MM.1S (cell line): Measurements from ENCODE around the gene C1QTNF5.

Source experiments
- DNase-seq: peaks from one replicate; pipeline ENCODE4 v3.0.0-alpha.2; 2015
- H2AFZ ChIP-seq: fragments of 300-600 bp; sonication (generic); 2 replicates; pipeline ENCODE4 v1.6.0; 2016; ENCODE audit warnings: antibody characterized with exemption, low read length
- H3F3A ChIP-seq: fragments of 300-600 bp; sonication (generic); 2 replicates; pipeline ENCODE4 v1.6.1; 2016; ENCODE audit warnings: mild to moderate bottlenecking, antibody characterized with exemption, low read length, moderate library complexity, mixed read lengths; ENCODE audit not compliant: insufficient read depth
- H3K27ac ChIP-seq: fragments of 300-600 bp; sonication (generic); 2 replicates; pipeline ENCODE4 v1.5.1; 2016; ENCODE audit warnings: mild to moderate bottlenecking, low read length
- H3K27me3 ChIP-seq: fragments of 300-600 bp; sonication (generic); replicated peaks from 2 replicates; pipeline ENCODE4 v1.6.0; 2016; ENCODE audit warnings: low read length; ENCODE audit not compliant: insufficient read depth
- H3K36me3 ChIP-seq: fragments of 300-600 bp; sonication (generic); replicated peaks from 2 replicates; pipeline ENCODE4 v1.6.1; 2016; ENCODE audit warnings: mild to moderate bottlenecking, low read length, mixed read lengths; ENCODE audit not compliant: insufficient read depth
- H3K4me1 ChIP-seq: fragments of 300-600 bp; sonication (generic); 2 replicates; pipeline ENCODE4 v1.6.1; 2016; ENCODE audit warnings: low read length, mixed read lengths
- H3K4me2 ChIP-seq: fragments of 300-600 bp; sonication (generic); 2 replicates; pipeline ENCODE4 v1.6.0; 2016; ENCODE audit warnings: low read depth, low read length
- H3K4me3 ChIP-seq: fragments of 300-600 bp; sonication (generic); 2 replicates; pipeline ENCODE4 v1.5.1; 2016; ENCODE audit warnings: low read length, mixed read lengths
- H3K79me2 ChIP-seq: fragments of 300-600 bp; sonication (generic); 2 replicates; pipeline ENCODE4 v1.6.1; 2016; ENCODE audit warnings: mixed run types, low read length, mixed read lengths
- H3K9ac ChIP-seq: fragments of 300-600 bp; sonication (generic); 2 replicates; pipeline ENCODE4 v1.6.1; 2016; ENCODE audit warnings: low read length, mixed read lengths
- H3K9me2 ChIP-seq: fragments of 300-600 bp; sonication (generic); replicated peaks from 2 replicates; pipeline ENCODE4 v1.6.1; 2016; ENCODE audit warnings: mild to moderate bottlenecking, low read length, mixed read lengths; ENCODE audit not compliant: insufficient read depth
- H3K9me3 ChIP-seq: fragments of 300-600 bp; sonication (generic); replicated peaks from 2 replicates; pipeline ENCODE4 v1.6.1; 2016; ENCODE audit warnings: mild to moderate bottlenecking, low read length, mixed read lengths; ENCODE audit not compliant: insufficient read depth
- H4K20me1 ChIP-seq: fragments of 300-600 bp; sonication (generic); 2 replicates; pipeline ENCODE4 v1.6.1; 2016; ENCODE audit warnings: mild to moderate bottlenecking, low read length, moderate library complexity, mixed read lengths; ENCODE audit not compliant: insufficient read depth
- EZH2 ChIP-seq: fragments of 300-600 bp; sonication (generic); optimal IDR thresholded peaks from 2 replicates; pipeline ENCODE3; 2017; ENCODE audit warnings: low read depth, mild to moderate bottlenecking, antibody characterized with exemption, low read length, mixed read lengths
- EZH2phosphoT487 ChIP-seq: fragments of 300-600 bp; sonication (generic); IDR thresholded peaks from 2 replicates; pipeline ENCODE4 v1.6.1; 2018; ENCODE audit warnings: antibody characterized with exemption, low read length
- TF ChIP-seq, protein P1 (sequence below): fragments of 300-600 bp; sonication (generic); IDR thresholded peaks from 2 replicates; pipeline ENCODE4 v1.5.1; 2016; ENCODE audit warnings: antibody characterized with exemption, low read length, mixed read lengths

C1QTNF5 gene

GRCh38 chr11:119330237-119330636 lies 10.4 kb downstream of the C1QTNF5 start:
- Histone ChIP-seq H3K4me3 (no peak overlapping the region), H4K20me1 (no peaks in the 10 kb centered on the region), H3K4me2 (no peak overlapping the region), H3K4me1 (peaks cover 6% of the 10 kb centered on the region; the same call in 1 of the 2 replicates), H3K36me3 (no peaks in the 10 kb centered on the region), H2AFZ (no peak overlapping the region), H3F3A (no peaks in the 10 kb centered on the region), H3K9me2 (no peaks in the 10 kb centered on the region), H3K79me2 (peaks cover 9% of the 10 kb centered on the region), H3K27me3 (peaks cover 12% of the 10 kb centered on the region), H3K9ac (no peak overlapping the region), H3K27ac (no peak overlapping the region), H3K9me3 (no peaks in the 10 kb centered on the region)
- DNase-seq, result no peak
- TF ChIP-seq EZH2 (no peak), EZH2phosphoT487 (no peak)
- TF ChIP-seq, protein P1, sequence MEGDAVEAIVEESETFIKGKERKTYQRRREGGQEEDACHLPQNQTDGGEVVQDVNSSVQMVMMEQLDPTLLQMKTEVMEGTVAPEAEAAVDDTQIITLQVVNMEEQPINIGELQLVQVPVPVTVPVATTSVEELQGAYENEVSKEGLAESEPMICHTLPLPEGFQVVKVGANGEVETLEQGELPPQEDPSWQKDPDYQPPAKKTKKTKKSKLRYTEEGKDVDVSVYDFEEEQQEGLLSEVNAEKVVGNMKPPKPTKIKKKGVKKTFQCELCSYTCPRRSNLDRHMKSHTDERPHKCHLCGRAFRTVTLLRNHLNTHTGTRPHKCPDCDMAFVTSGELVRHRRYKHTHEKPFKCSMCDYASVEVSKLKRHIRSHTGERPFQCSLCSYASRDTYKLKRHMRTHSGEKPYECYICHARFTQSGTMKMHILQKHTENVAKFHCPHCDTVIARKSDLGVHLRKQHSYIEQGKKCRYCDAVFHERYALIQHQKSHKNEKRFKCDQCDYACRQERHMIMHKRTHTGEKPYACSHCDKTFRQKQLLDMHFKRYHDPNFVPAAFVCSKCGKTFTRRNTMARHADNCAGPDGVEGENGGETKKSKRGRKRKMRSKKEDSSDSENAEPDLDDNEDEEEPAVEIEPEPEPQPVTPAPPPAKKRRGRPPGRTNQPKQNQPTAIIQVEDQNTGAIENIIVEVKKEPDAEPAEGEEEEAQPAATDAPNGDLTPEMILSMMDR, result no peak

- Histone ChIP-seq H3K27ac (no peak overlapping the region), H3K9ac (no peak overlapping the region), H3K4me3 (no peak overlapping the region), H4K20me1 (no peaks in the 10 kb centered on the region), H3K27me3 (peaks cover 12% of the 10 kb centered on the region), H3K4me1 (0 out of 2 replicates have a peak, but pooled peaks cover 3% of the 10 kb centered on the region), H2AFZ (no peak overlapping the region), H3K4me2 (no peak overlapping the region), H3K9me2 (no peaks in the 10 kb centered on the region), H3K79me2 (no peaks in the 10 kb centered on the region), H3K36me3 (no peaks in the 10 kb centered on the region), H3K9me3 (no peaks in the 10 kb centered on the region), H3F3A (no peaks in the 10 kb centered on the region)
- no peak for DNase-seq
- TF ChIP-seq EZH2 (no peak), EZH2phosphoT487 (no peak)
- TF ChIP-seq, protein P1, result no peak
These were observed 11.4 kb downstream of the C1QTNF5 start for GRCh38 chr11:119329320-119329719.

DNA sequence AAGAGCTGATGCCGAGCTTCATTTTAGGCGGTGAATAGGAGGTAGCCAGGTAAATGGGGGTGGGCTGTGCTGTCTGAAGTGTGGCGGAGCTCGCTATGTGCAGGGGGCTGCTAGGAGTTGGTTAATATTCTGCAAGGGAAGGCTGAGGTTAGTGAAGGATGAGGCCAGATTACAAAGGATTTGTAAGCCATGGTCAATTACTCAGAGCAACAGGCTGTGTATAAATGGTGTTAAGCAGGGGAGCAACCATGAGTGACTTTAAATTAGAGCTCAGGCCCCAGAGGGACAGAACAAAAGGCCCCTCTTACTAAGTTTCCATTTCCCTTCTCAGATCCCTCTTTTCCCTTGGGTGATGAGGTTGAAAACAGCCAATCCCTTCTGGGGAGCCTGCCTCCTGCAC lies 16.5 kb downstream of the C1QTNF5 start:
- Histone ChIP-seq H3K4me2 (no peak overlapping the region), H3K4me1 (peaks cover 7% of the 10 kb centered on the region; the same call in 1 of the 2 replicates), H3K9me3 (no peaks in the 10 kb centered on the region), H3K9ac (no peak overlapping the region), H2AFZ (no peak overlapping the region), H3K9me2 (no peaks in the 10 kb centered on the region), H3K27ac (no peak overlapping the region), H3K27me3 (peaks cover 4% of the 10 kb centered on the region; the same call in 1 of the 2 replicates), H3K79me2 (no peaks in the 10 kb centered on the region), H4K20me1 (no peaks in the 10 kb centered on the region), H3K4me3 (no peak overlapping the region), H3K36me3 (no peaks in the 10 kb centered on the region), H3F3A (peaks cover 7% of the 10 kb centered on the region; the same call in 1 of the 2 replicates)
- TF ChIP-seq EZH2phosphoT487, result no peak
- TF ChIP-seq EZH2, result no peak
- TF ChIP-seq, protein P1, result no peak
- no peak for DNase-seq
